Stimulated activated CD4-positive, alpha-beta T cell treated with anti-CD3 and anti-CD28 coated beads, Interleukin-12 subunit alpha, Interleukin-12 subunit beta, amount 100 ng/mL, for 48 hours (primary cell): ENCODE measurements around the gene PTPN13.

Experiments used
- DNase-seq, 3 donors: peaks; one replicate each; pipeline ENCODE4 v3.0.0-alpha.2; 2020; ENCODE audit warnings: low read depth in 2 of 3, low spot score in 1 of 3

Gene PTPN13

GRCh38 chr4:86857341-86858052 lies 263.4 kb downstream of the PTPN13 start:
- DNase-seq: no peak
